IPS DF 6.9 (cell line): Measurements from ENCODE around the gene KLK4.

ENCODE experiments used
- DNase-seq: peaks from one replicate; pipeline ENCODE4 v3.0.0-alpha.2; 2013; ENCODE audit warnings: low read depth, low spot score
- H3K27ac ChIP-seq: one replicate; pipeline ENCODE4 v1.5.1; 2013; ENCODE audit warnings: low read length, control low read depth
- H3K27me3 ChIP-seq: 2 replicates; pipeline ENCODE4 v1.6.1; 2013; ENCODE audit warnings: mild to moderate bottlenecking, low read length; ENCODE audit not compliant: control insufficient read depth, insufficient read depth
- H3K36me3 ChIP-seq: 2 replicates; pipeline ENCODE4 v1.6.1; 2013; ENCODE audit warnings: low read length; ENCODE audit not compliant: control insufficient read depth, insufficient read depth
- H3K4me1 ChIP-seq: 2 replicates; pipeline ENCODE4 v1.6.1; 2013; ENCODE audit warnings: low read length; ENCODE audit not compliant: control insufficient read depth, insufficient read depth
- H3K4me3 ChIP-seq: 2 replicates; pipeline ENCODE4 v1.5.1; 2013; ENCODE audit warnings: mild to moderate bottlenecking, low read length
- H3K9me3 ChIP-seq: 2 replicates; pipeline ENCODE4 v1.6.1; 2013; ENCODE audit warnings: low read length, inconsistent platforms; ENCODE audit not compliant: control insufficient read depth, insufficient read depth
- WGBS: extraction: QIAGEN DNeasy Blood & Tissue Kit; methylation state at CpG from one replicate; pipeline ENCODE4 v1.1.7; 2013; ENCODE audit warnings: mixed read lengths, missing lambda C conversion rate; ENCODE audit not compliant: insufficient read length, insufficient coverage; 5-methylcytosine and 5-hydroxymethylcytosine counted together

KLK4 gene

DNA sequence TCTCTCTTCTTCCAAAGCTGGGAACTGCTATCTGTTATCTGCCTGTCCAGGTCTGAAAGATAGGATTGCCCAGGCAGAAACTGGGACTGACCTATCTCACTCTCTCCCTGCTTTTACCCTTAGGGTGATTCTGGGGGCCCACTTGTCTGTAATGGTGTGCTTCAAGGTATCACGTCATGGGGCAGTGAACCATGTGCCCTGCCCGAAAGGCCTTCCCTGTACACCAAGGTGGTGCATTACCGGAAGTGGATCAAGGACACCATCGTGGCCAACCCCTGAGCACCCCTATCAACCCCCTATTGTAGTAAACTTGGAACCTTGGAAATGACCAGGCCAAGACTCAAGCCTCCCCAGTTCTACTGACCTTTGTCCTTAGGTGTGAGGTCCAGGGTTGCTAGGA, 51.3 kb downstream of the KLK4 start:
- no peak for DNase-seq
- Histone ChIP-seq H3K4me3 (no peak overlapping the region), H3K4me1 (no peaks in the 10 kb centered on the region), H3K27ac (no peak overlapping the region), H3K36me3 (no peaks in the 10 kb centered on the region), H3K27me3 (no peaks in the 10 kb centered on the region), H3K9me3 (peaks cover 6% of the 10 kb centered on the region)
- no CpG with 5 or more reads among the region's 4 CpGs for WGBS

DNA sequence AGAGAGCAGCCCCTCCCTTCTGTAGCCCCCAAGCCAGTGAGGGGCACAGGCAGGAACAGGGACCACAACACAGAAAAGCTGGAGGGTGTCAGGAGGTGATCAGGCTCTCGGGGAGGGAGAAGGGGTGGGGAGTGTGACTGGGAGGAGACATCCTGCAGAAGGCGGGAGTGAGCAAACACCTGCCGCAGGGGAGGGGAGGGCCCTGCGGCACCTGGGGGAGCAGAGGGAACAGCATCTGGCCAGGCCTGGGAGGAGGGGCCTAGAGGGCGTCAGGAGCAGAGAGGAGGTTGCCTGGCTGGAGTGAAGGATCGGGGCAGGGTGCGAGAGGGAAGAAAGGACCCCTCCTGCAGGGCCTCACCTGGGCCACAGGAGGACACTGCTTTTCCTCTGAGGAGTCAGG, 52.3 kb downstream of the KLK4 start:
- H3K4me3 ChIP-seq, result no peak overlapping the region
- no peak for DNase-seq
- no peak overlapping the region for H3K27ac ChIP-seq
- no peaks in the 10 kb centered on the region for H3K27me3 ChIP-seq
- WGBS, result no CpG with 5 or more reads among the region's 7 CpGs
- peaks cover 6% of the 10 kb centered on the region for H3K9me3 ChIP-seq
- no peaks in the 10 kb centered on the region for H3K36me3 ChIP-seq
- H3K4me1 ChIP-seq, result no peaks in the 10 kb centered on the region

DNA sequence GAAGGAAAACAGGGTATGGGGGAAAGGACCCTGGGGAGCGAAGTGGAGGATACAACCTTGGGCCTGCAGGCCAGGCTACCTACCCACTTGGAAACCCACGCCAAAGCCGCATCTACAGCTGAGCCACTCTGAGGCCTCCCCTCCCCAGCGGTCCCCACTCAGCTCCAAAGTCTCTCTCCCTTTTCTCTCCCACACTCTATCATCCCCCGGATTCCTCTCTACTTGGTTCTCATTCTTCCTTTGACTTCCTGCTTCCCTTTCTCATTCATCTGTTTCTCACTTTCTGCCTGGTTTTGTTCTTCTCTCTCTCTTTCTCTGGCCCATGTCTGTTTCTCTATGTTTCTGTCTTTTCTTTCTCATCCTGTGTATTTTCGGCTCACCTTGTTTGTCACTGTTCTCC, 53.8 kb downstream of the KLK4 start:
- Histone ChIP-seq H3K9me3 (peaks cover 6% of the 10 kb centered on the region), H3K4me3 (no peak overlapping the region), H3K36me3 (no peaks in the 10 kb centered on the region), H3K4me1 (no peaks in the 10 kb centered on the region), H3K27ac (no peak overlapping the region), H3K27me3 (no peaks in the 10 kb centered on the region)
- no CpG with 5 or more reads among the region's 6 CpGs for WGBS
- DNase-seq, result no peak
